Measurements from ENCODE around the gene RAG2. TPM values are rescaled to one million over a fixed set of nuclear protein-coding genes. Genes with fewer than 3 reads are reported as not detected.

RAG2 gene
- total RNA-seq, 1 donor from 2014 or later = not detected

DNA sequence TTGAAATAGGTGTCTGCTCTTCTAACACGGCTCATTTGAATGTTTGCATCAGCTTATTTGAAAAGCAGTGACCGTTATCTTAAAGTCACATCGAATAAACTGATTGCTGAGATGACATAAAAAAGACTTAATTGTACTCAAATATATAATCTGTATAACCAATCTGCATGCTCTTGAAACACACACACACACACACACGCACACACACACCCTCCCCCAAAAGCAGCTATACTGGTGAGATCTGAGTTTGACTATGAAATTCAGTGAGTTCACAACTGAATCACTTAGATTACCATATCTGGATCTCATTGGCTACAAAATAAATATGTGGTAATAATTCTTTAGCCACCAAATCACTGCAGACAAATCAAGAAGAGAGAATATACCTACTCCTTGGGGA lies 7.5 kb downstream of the RAG2 start:
- no peak for TF ChIP-seq CTCF (IDR thresholded peaks at IDR 0.05; ENCODE audit: partially characterized antibody, unreplicated experiment)
- DNase-seq = no peak
- Mint-ChIP-seq H3K27ac (ENCODE audit: unreplicated experiment) (no peak overlapping the region), H3K4me1 (ENCODE audit: low read depth, unreplicated experiment) (no peaks in the 10 kb centered on the region), H3K36me3 (ENCODE audit: unreplicated experiment) (no peaks in the 10 kb centered on the region), H3K27me3 (ENCODE audit: unreplicated experiment) (no peaks in the 10 kb centered on the region), H3K9me3 (ENCODE audit: unreplicated experiment) (no peaks in the 10 kb centered on the region), H3K4me3 (ENCODE audit: unreplicated experiment) (no peak overlapping the region)

DNA sequence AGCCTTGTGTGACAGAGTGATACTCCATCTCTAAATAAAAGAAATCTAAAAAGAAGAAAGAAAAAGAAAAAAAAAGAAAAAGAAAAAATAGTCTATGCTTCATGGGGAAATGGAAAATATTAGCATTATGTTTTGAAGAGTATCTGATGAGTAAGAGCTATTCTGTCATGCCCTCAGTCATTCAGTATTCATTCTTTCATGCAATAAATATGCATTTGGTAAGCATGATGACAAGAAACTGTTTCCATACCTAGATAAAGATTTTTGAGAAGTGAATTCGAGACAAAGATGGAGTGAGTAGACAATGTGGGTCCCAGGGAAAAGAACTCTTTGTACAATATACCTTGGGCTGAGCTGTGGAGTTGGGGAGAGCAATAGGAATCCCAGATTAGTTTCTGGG lies 9.9 kb downstream of the RAG2 start:
- Mint-ChIP-seq H3K36me3 (ENCODE audit: unreplicated experiment) (no peaks in the 10 kb centered on the region), H3K4me3 (ENCODE audit: unreplicated experiment) (no peak overlapping the region), H3K27ac (ENCODE audit: unreplicated experiment) (no peak overlapping the region), H3K4me1 (ENCODE audit: low read depth, unreplicated experiment) (no peaks in the 10 kb centered on the region), H3K9me3 (ENCODE audit: unreplicated experiment) (no peaks in the 10 kb centered on the region), H3K27me3 (ENCODE audit: unreplicated experiment) (peaks cover 4% of the 10 kb centered on the region)
- TF ChIP-seq CTCF (IDR thresholded peaks at IDR 0.05; ENCODE audit: partially characterized antibody, unreplicated experiment) = no peak
- DNase-seq = no peak

DNA sequence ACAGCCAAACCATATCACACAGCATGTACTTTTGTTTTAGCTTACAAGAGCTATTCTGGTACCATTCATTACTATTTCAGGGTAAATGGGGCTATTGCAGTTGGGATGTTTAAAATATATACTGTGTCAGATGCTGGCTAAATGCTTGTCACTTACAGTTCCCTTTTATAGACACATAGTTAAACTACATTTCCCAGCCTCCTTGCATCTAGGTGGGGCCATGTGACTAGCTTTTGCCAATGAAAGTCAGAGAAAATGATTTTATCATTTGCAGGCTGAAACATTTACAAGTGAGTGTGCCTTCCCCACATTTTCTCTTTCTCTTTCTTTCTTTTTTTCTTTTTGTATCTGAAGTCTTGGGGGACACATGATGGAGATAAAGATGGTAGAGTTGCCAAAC lies 11.5 kb downstream of the RAG2 start:
- Mint-ChIP-seq H3K9me3 (ENCODE audit: unreplicated experiment) (peaks cover 4% of the 10 kb centered on the region), H3K4me3 (ENCODE audit: unreplicated experiment) (no peak overlapping the region), H3K27me3 (ENCODE audit: unreplicated experiment) (peaks cover 4% of the 10 kb centered on the region), H3K36me3 (ENCODE audit: unreplicated experiment) (peaks cover 7% of the 10 kb centered on the region), H3K4me1 (ENCODE audit: low read depth, unreplicated experiment) (no peaks in the 10 kb centered on the region), H3K27ac (ENCODE audit: unreplicated experiment) (no peak overlapping the region)
- no peak for DNase-seq
- no peak for TF ChIP-seq CTCF (IDR thresholded peaks at IDR 0.05; ENCODE audit: partially characterized antibody, unreplicated experiment)

DNA sequence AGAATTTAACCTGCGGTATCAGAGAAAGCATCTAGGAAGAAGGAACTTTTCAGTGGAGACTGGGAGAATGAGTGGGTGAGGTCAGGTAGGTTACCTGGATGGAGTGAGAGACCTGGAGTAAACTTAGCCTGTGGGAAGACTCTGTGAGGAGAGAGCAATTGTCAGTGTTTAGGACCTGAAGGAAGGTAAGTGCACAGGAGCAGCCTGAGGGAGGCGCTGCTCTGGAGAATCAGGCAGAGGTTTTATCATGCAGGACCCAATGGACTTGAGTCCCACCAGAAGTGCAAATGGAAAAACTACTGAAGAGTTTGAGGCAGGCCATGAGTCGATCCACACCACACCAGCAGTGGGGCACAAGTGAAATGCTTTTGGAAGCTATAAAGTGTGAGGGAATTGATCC lies 14.4 kb downstream of the RAG2 start:
- Mint-ChIP-seq H3K27ac (ENCODE audit: unreplicated experiment) (no peak overlapping the region), H3K27me3 (ENCODE audit: unreplicated experiment) (peaks cover 4% of the 10 kb centered on the region), H3K4me3 (ENCODE audit: unreplicated experiment) (no peak overlapping the region), H3K9me3 (ENCODE audit: unreplicated experiment) (peaks cover 4% of the 10 kb centered on the region), H3K4me1 (ENCODE audit: low read depth, unreplicated experiment) (no peaks in the 10 kb centered on the region), H3K36me3 (ENCODE audit: unreplicated experiment) (peaks cover 7% of the 10 kb centered on the region)
- DNase-seq = no peak
- no peak for TF ChIP-seq CTCF (IDR thresholded peaks at IDR 0.05; ENCODE audit: partially characterized antibody, unreplicated experiment)

DNA sequence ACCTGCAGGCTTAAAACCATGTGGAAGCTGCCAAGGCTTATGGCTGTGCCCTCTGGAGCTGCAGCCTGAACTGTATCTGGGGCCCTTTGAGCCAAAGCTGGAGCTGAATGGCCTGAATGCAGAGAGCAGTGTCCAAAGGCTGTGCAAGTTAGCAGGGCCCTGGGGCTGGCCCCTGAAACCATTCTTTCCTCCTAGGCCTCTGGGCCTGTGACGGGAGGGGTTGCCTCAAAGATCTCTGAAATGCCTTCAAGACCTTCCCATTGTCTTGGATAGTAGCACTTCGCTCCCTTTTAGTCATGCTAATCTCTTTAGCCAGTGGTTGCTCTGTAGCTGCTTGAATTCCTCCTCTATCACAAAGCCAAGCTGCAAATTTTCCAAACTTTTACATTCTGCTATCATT lies 16.5 kb downstream of the RAG2 start:
- H3K4me3 Mint-ChIP-seq (ENCODE audit: unreplicated experiment) = no peak overlapping the region
- no peak for DNase-seq

More for the DNA sequence above, 16.5 kb downstream of the RAG2 start:
- no peak overlapping the region for H3K27ac Mint-ChIP-seq (ENCODE audit: unreplicated experiment)
- H3K27me3 Mint-ChIP-seq (ENCODE audit: unreplicated experiment) = peaks cover 4% of the 10 kb centered on the region
- H3K4me1 Mint-ChIP-seq (ENCODE audit: low read depth, unreplicated experiment) = no peaks in the 10 kb centered on the region
- peaks cover 7% of the 10 kb centered on the region for H3K36me3 Mint-ChIP-seq (ENCODE audit: unreplicated experiment)
- no peak for TF ChIP-seq CTCF (IDR thresholded peaks at IDR 0.05; ENCODE audit: partially characterized antibody, unreplicated experiment)
- H3K9me3 Mint-ChIP-seq (ENCODE audit: unreplicated experiment) = peaks cover 4% of the 10 kb centered on the region
